Transverse colon (tissue), 4 donors: ENCODE data around the gene SHC1. TPM values are rescaled to one million over a fixed set of nuclear protein-coding genes. Genes with fewer than 3 reads are reported as not detected.

Experiments
- DNase-seq: peaks from one replicate; pipeline ENCODE4 v3.0.0-alpha.2; 2019
- H3K27ac ChIP-seq, 4 donors: fragments of 200-600 bp; sonication (generic); 2 replicates each; pipeline ENCODE4 v1.5.1; 2016 to 2018; ENCODE audit warnings: inconsistent platforms in 4 of 4
- H3K27me3 ChIP-seq: fragments of 200-600 bp; sonication (generic); 2 replicates; pipeline ENCODE4 v1.5.1; 2017; ENCODE audit warnings: inconsistent platforms
- H3K36me3 ChIP-seq, 4 donors: fragments of 200-600 bp; sonication (generic); 2 replicates each; pipeline ENCODE4 v1.5.1; 2017 to 2019; ENCODE audit warnings: inconsistent platforms in 4 of 4
- H3K4me1 ChIP-seq, 4 donors: fragments of 200-600 bp; sonication (generic); 2 replicates each; pipeline ENCODE4 v1.5.1; 2017 to 2020; ENCODE audit warnings: inconsistent platforms in 4 of 4
- H3K4me3 ChIP-seq, 4 donors: fragments of 200-600 bp; sonication (generic); 1 replicate in 1 of 4; 2 replicates in 3 of 4; pipeline versions ENCODE4 v1.5.1 to v1.6.1; 2017 to 2019; ENCODE audit warnings: inconsistent platforms in 4 of 4
- H3K9me3 ChIP-seq, 2 donors: fragments of 200-600 bp; sonication (generic); 2 replicates each; pipeline ENCODE4 v1.5.1; 2017 to 2019; ENCODE audit warnings: inconsistent platforms in 2 of 2
- EP300 ChIP-seq: sonication (generic); formaldehyde crosslinking; IDR thresholded peaks from one replicate; pipeline ENCODE4 v1.6.1; 2017; ENCODE audit warnings: antibody characterized with exemption, low read depth
- POLR2A ChIP-seq: fragments of 450-650 bp; IDR thresholded peaks from one replicate; pipeline ENCODE4 v1.6.1; 2016; ENCODE audit warnings: antibody characterized with exemption, mild to moderate bottlenecking, moderate library complexity
- POLR2AphosphoS5 ChIP-seq, 3 donors: sonication (generic); formaldehyde crosslinking; IDR thresholded peaks; one replicate each; pipeline ENCODE4 v1.6.1; 2016; ENCODE audit warnings: antibody characterized with exemption in 3 of 3
- WGBS, 2 donors: methylation state at CpG; one replicate each; pipeline ENCODE4 v1.1.5; 2018; ENCODE audit warnings: low coverage in 1 of 2; 5-methylcytosine and 5-hydroxymethylcytosine counted together
- in situ Hi-C, 4 donors: fragments of 200-750 bp; cut with MboI; loops; one replicate each; pipeline versions ENCODE4 v1.15.0 to v1.15.1; 2017; ENCODE audit warnings: low sequenced_read_pairs in 3 of 4, low pct_ligation_motif_present in 1 of 4, low pct_unique_long_range_greater_than_20kb in 1 of 4
- intact Hi-C: fragments of 100-400 bp; cut with DNase I; formaldehyde crosslinking; loops from one replicate; pipeline ENCODE4 v1.15.1; 2023; ENCODE audit warnings: low total_unique reads
- total RNA-seq, 4 donors: library from RNA; depleted of rRNA; stranded (reverse); fragments of >200 nt; gene quantifications; one replicate each; pipeline ENCODE4 v1.1.0, GENCODE V29; 2016
- TF ChIP-seq, protein P1 (sequence below), 5 experiments: fragments of 200-600 bp in 3 of 5; fragments of 450-650 bp in 2 of 5; sonication (generic) in 3 of 5; IDR thresholded peaks; 1 replicate in 2 of 5; 2 replicates in 3 of 5; pipeline ENCODE4 v1.5.1; 2016 to 2017; ENCODE audit warnings: antibody characterized with exemption in 5 of 5, inconsistent platforms in 3 of 5, mild to moderate bottlenecking in 2 of 5, moderate library complexity in 1 of 5

The SHC1 gene
- total RNA-seq, 4 donors from 2014 or later, result 71.1 to 149 (median 92.0) TPM

DNA sequence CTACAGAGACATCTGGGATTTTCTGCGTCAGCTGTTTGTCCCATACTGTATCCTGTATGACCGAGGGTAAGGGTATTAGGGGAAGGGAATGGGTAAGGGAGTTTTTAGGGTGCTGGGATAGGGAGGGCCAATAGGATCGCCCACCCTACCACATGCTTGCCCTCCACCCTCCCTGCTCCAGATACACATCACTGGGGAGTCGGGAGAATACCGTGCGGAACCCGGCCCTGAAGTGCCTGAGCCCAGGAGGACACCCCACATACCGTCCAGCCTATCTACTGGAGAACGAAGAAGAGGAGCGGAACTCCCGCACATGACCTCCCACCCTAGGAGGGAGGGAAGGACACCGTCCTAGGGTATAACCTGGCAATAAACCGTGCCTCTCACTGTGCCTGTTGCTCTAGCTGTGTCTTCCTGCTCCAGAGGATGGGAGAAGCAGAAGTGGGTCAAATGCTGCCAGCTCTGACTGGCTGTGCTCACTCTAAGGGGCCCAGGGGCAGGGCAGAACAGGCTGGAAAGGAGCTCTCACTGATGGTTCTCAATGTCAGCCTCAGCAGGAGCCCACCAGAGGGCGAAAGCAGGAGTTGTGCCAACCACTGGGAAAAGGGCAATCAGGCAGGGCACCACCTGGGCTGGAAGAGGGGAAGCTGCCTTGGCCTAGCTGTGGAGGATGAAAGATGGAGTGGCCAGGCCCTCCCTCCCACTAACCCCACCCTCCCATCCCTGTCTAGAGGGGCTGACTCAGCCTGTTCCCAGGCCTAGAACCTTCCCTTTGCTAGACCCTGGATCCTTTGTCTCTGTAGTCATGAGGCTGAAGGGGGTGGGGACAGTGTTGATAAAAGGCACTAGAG is 22.4 kb upstream of the SHC1 start:
- TF ChIP-seq EP300 (no peak), POLR2A (no peak), POLR2AphosphoS5 (IDR thresholded peaks at IDR 0.05) (no peak)
- TF ChIP-seq, protein P1, sequence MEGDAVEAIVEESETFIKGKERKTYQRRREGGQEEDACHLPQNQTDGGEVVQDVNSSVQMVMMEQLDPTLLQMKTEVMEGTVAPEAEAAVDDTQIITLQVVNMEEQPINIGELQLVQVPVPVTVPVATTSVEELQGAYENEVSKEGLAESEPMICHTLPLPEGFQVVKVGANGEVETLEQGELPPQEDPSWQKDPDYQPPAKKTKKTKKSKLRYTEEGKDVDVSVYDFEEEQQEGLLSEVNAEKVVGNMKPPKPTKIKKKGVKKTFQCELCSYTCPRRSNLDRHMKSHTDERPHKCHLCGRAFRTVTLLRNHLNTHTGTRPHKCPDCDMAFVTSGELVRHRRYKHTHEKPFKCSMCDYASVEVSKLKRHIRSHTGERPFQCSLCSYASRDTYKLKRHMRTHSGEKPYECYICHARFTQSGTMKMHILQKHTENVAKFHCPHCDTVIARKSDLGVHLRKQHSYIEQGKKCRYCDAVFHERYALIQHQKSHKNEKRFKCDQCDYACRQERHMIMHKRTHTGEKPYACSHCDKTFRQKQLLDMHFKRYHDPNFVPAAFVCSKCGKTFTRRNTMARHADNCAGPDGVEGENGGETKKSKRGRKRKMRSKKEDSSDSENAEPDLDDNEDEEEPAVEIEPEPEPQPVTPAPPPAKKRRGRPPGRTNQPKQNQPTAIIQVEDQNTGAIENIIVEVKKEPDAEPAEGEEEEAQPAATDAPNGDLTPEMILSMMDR (IDR thresholded peaks at IDR 0.05), result no peak
- Histone ChIP-seq H3K9me3 (no peaks in the 10 kb centered on the region), H3K36me3 (peaks cover 0 to under 1% (median 0%) of the 10 kb centered on the region in 4 donors), H3K4me3 (no peak overlapping the region), H3K4me1 (peaks cover 0 to 10% (median 5%) of the 10 kb centered on the region in 4 donors), H3K27ac (no peak overlapping the region), H3K27me3 (no peaks in the 10 kb centered on the region)
- in situ Hi-C loops, result no loop called here
- intact Hi-C loops, result no loop called here
- DNase-seq, result no peak
- WGBS, 2 donors, result 86 to 89% methylated on average over 3 to 11 of the region's 14 CpGs

DNA sequence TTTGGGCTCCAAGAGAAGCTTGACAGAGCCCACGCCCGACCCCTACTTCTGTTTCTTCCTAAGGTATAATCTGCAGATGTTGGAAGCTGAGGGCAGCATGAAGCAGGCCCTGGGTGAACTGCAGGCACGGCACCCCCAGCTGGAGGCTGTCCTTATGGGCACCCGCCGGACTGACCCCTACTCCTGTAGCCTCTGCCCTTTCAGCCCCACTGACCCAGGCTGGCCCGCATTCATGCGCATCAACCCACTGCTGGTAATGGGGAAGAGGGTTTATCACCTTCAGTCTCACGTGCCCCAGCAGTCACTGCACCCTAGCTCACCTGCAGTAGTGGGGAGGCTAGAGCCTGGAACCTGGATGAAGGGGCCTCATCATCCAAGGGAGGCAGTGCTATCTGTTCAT is 19.7 kb upstream of the SHC1 start:
- WGBS, 2 donors, result 91% methylated on average over 7 of the region's 8 CpGs; no CpG with 5 or more reads in 1 of the 2 donors
- Histone ChIP-seq H3K27ac (no peak overlapping the region), H3K36me3 (peaks cover 0 to 9% (median 0%) of the 10 kb centered on the region in 4 donors), H3K9me3 (no peaks in the 10 kb centered on the region), H3K4me3 (no peak overlapping the region), H3K27me3 (no peaks in the 10 kb centered on the region), H3K4me1 (peaks cover 0 to 8% (median 4%) of the 10 kb centered on the region in 4 donors)
- intact Hi-C loops, result no loop called here
- no peak for DNase-seq
- in situ Hi-C loops, result no loop called here
- TF ChIP-seq EP300 (no peak), POLR2A (no peak), POLR2AphosphoS5 (IDR thresholded peaks at IDR 0.05) (no peak)
- TF ChIP-seq, protein P1 (IDR thresholded peaks at IDR 0.05), result no peak

GRCh38 chr1:154989195-154989860 is 18.8 kb upstream of the SHC1 start:
- Histone ChIP-seq H3K4me1 (peaks cover under 1 to 12% (median 6%) of the 10 kb centered on the region in 4 donors), H3K9me3 (no peaks in the 10 kb centered on the region), H3K4me3 (no peak overlapping the region), H3K27me3 (no peaks in the 10 kb centered on the region), H3K36me3 (peaks cover 0 to 9% (median 0%) of the 10 kb centered on the region in 4 donors), H3K27ac (no peak overlapping the region)
- DNase-seq, result no peak
- WGBS, 2 donors, result 74% methylated on average over 3 of the region's 3 CpGs; no CpG with 5 or more reads in 1 of the 2 donors
- in situ Hi-C loops (no loop called here), intact Hi-C loops (no loop called here)
- no peak for TF ChIP-seq POLR2A
- TF ChIP-seq POLR2AphosphoS5 (IDR thresholded peaks at IDR 0.05), result peak in 1 of 3 donors; percentile 10

DNA sequence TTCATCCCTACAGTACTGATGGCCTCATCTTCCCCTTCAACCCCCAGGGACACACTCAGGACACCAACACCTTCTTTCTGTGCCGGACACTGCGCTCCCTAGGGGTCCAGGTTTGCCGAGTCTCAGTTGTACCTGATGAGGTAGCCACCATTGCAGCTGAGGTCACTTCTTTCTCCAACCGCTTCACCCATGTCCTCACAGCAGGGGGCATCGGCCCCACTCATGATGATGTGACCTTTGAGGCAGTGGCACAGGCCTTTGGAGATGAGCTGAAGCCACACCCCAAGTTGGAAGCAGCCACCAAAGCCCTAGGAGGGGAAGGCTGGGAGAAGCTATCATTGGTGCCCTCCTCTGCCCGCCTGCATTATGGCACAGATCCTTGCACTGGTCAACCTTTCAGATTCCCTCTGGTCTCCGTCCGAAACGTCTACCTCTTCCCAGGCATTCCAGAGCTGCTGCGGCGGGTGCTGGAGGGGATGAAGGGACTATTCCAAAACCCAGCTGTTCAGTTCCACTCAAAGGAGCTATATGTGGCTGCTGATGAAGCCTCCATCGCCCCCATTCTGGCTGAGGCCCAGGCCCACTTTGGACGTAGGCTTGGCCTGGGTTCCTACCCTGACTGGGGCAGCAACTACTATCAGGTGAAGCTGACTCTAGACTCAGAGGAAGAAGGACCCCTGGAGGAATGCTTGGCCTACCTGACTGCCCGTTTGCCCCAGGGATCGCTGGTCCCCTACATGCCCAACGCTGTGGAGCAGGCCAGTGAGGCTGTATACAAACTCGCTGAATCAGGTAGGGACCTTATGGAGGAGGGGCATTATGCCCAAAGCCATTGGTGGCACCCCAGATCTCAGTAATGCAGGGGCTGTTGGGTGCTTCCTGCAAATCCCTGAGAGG is 17.8 kb upstream of the SHC1 start:
- intact Hi-C loops, result no loop called here
- H3K4me1 ChIP-seq, result peaks cover 7 to 21% (median 15%) of the 10 kb centered on the region in 4 donors
- no peaks in the 10 kb centered on the region for H3K27me3 ChIP-seq
- no peak overlapping the region for H3K27ac ChIP-seq
- 87% methylated on average over 17 of the region's 17 CpGs; no CpG with 5 or more reads in 1 of the 2 donors for WGBS, 2 donors
- TF ChIP-seq, protein P1 (IDR thresholded peaks at IDR 0.05), result no peak
- no peak for TF ChIP-seq POLR2AphosphoS5 (IDR thresholded peaks at IDR 0.05)
- no peak for TF ChIP-seq POLR2A
- TF ChIP-seq EP300, result no peak
- peaks cover 0 to 9% (median 0%) of the 10 kb centered on the region in 4 donors for H3K36me3 ChIP-seq
- DNase-seq, result no peak
- no peaks in the 10 kb centered on the region for H3K9me3 ChIP-seq
- in situ Hi-C loops, result no loop called here
- no peak overlapping the region for H3K4me3 ChIP-seq
